Liver (tissue), 9 donors: ENCODE results near the gene USP24. TPM values are rescaled to one million over a fixed set of nuclear protein-coding genes. Genes with fewer than 3 reads are reported as not detected.

ENCODE experiments used
- DNase-seq: peaks from one replicate; pipeline ENCODE4 v3.0.0-alpha.2; 2017; ENCODE audit warnings: low spot score
- H3K27ac ChIP-seq, 2 donors: one replicate each; pipeline ENCODE4 v1.7.0; 2013; ENCODE audit warnings: inconsistent platforms in 2 of 2, low read length in 2 of 2, control low read depth in 1 of 2, low read depth in 1 of 2, mild to moderate bottlenecking in 1 of 2
- H3K27me3 ChIP-seq, 4 donors: one replicate each; pipeline versions ENCODE4 v1.6.1 to v1.7.0; 2013; ENCODE audit warnings: low read length in 3 of 4, inconsistent platforms in 1 of 4, mild to moderate bottlenecking in 1 of 4, moderate library complexity in 1 of 4; ENCODE audit not compliant: control insufficient read depth in 4 of 4, insufficient read depth in 4 of 4
- H3K36me3 ChIP-seq, 4 donors: one replicate each; pipeline versions ENCODE4 v1.6.1 to v1.7.0; 2013; ENCODE audit warnings: low read length in 3 of 4, mild to moderate bottlenecking in 3 of 4, low read depth in 1 of 4, moderate library complexity in 1 of 4; ENCODE audit not compliant: control insufficient read depth in 4 of 4, insufficient read depth in 3 of 4
- H3K4me1 ChIP-seq, 4 donors: one replicate each; pipeline versions ENCODE4 v1.6.1 to v1.7.0; 2013; ENCODE audit warnings: low read length in 3 of 4, mild to moderate bottlenecking in 3 of 4, moderate library complexity in 1 of 4; ENCODE audit not compliant: control insufficient read depth in 4 of 4, insufficient read depth in 4 of 4
- H3K4me3 ChIP-seq, 3 donors: one replicate each; pipeline versions ENCODE4 v1.6.1 to v1.7.0; 2013; ENCODE audit warnings: low read length in 3 of 3, control low read depth in 1 of 3, low read depth in 1 of 3, mild to moderate bottlenecking in 1 of 3
- H3K9ac ChIP-seq, 2 donors: one replicate each; pipeline ENCODE4 v1.7.0; 2013; ENCODE audit warnings: low read length in 2 of 2, mild to moderate bottlenecking in 2 of 2, moderate library complexity in 2 of 2, control low read depth in 1 of 2, low read depth in 1 of 2
- H3K9me3 ChIP-seq, 4 donors: one replicate each; pipeline versions ENCODE4 v1.6.1 to v1.7.0; 2013; ENCODE audit warnings: low read length in 3 of 4; ENCODE audit not compliant: control insufficient read depth in 4 of 4
- EGR1 ChIP-seq, 2 donors: IDR thresholded peaks; 2 replicates each; pipeline ENCODE4 v1.6.1; 2016 to 2018; ENCODE audit warnings: antibody characterized with exemption in 2 of 2, low read depth in 2 of 2
- FOXA1 ChIP-seq: IDR thresholded peaks from 2 replicates; pipeline ENCODE4 v1.6.1; 2016; ENCODE audit warnings: antibody characterized with exemption
- FOXA2 ChIP-seq: IDR thresholded peaks from 2 replicates; pipeline ENCODE4 v1.6.1; 2016; ENCODE audit warnings: antibody characterized with exemption
- HNF4A ChIP-seq, 2 donors: conservative IDR thresholded peaks; 2 replicates each; pipeline ENCODE4 v1.6.1; 2016; ENCODE audit warnings: antibody characterized with exemption in 2 of 2, mild to moderate bottlenecking in 2 of 2
- HNF4G ChIP-seq: IDR thresholded peaks from 2 replicates; pipeline ENCODE4 v1.6.1; 2016; ENCODE audit warnings: antibody characterized with exemption
- JUND ChIP-seq, 2 donors: IDR thresholded peaks; 2 replicates each; pipeline ENCODE4 v1.6.1; 2016; ENCODE audit warnings: antibody characterized with exemption in 2 of 2
- NR2F2 ChIP-seq: IDR thresholded peaks from 2 replicates; pipeline ENCODE4 v1.6.1; 2016; ENCODE audit warnings: antibody characterized with exemption
- RAD21 ChIP-seq, 2 donors: IDR thresholded peaks; 2 replicates each; pipeline ENCODE4 v1.6.1; 2016; ENCODE audit warnings: antibody characterized with exemption in 2 of 2, mild to moderate bottlenecking in 2 of 2
- REST ChIP-seq: IDR thresholded peaks from 2 replicates; pipeline ENCODE4 v1.6.1; 2016; ENCODE audit warnings: antibody characterized with exemption, mild to moderate bottlenecking
- RXRA ChIP-seq, 2 donors: IDR thresholded peaks; 2 replicates each; pipeline ENCODE4 v1.6.1; 2017 to 2018; ENCODE audit warnings: antibody characterized with exemption in 2 of 2, mild to moderate bottlenecking in 1 of 2
- SP1 ChIP-seq: IDR thresholded peaks from 2 replicates; pipeline ENCODE4 v1.6.1; 2018; ENCODE audit warnings: antibody characterized with exemption, mild to moderate bottlenecking
- TAF1 ChIP-seq: conservative IDR thresholded peaks from 2 replicates; pipeline ENCODE4 v1.6.1; 2016; ENCODE audit warnings: antibody characterized with exemption, mild to moderate bottlenecking
- ZBTB33 ChIP-seq: IDR thresholded peaks from 2 replicates; pipeline ENCODE4 v1.6.1; 2016; ENCODE audit warnings: antibody characterized with exemption
- WGBS: extraction: QIAGEN DNeasy Blood & Tissue Kit; methylation state at CpG from one replicate; pipeline ENCODE4 v1.1.7; 2013; 5-methylcytosine and 5-hydroxymethylcytosine counted together
- polyA plus RNA-seq, 2 donors: library from polyadenylated mRNA; stranded (reverse) in 1 of 2; unstranded in 1 of 2; fragments of 200-250 nt in 1 of 2; fragments of >200 nt in 1 of 2; fragmentation: Nextera tagmentation in 1 of 2; extraction: Ambion mirVana in 1 of 2; gene quantifications; one replicate each; pipeline versions ENCODE4 v1.2.1 to v1.2.3, GENCODE V29; 2013 to 2015
- total RNA-seq, 2 donors: library from RNA; depleted of rRNA; stranded (reverse); fragments of >200 nt; gene quantifications; one replicate each; pipeline ENCODE4 v1.2.3, GENCODE V29; 2014
- TF ChIP-seq, protein P1 (sequence below): IDR thresholded peaks from 2 replicates; pipeline ENCODE4 v1.6.1; 2016; ENCODE audit warnings: antibody characterized with exemption
- donor health status: healthy.
- donor health status: healthy.
- donor health status: healthy.
- donor health status: healthy.
- donor health status: healthy.

The USP24 gene
- total and polyA plus RNA-seq, 4 donors = 7.0 to 75.8 (median 20.3) TPM

DNA sequence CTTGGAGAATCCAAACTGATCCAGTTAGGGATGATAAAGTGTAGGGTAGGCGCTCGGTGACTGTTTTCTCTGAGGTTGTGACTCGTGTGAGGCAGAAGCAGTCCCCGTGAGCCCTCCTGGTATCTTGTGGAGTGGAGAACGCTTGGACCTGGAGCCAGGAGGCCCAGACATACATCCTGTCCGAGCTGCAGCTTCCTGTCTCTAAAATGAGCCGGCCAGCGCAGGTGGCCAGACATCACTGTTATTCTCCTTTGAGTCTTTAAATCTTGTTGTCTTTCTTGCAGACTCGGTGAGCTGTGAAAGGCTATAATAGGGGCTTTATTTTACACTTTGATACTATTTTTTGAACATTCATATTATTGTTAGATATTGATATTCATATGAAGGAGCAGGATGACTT, 163.5 kb downstream of the USP24 start (continued):
- TF ChIP-seq REST (no peak), HNF4G (no peak), RXRA (IDR thresholded peaks at IDR 0.05) (no peak), HNF4A (conservative IDR thresholded peaks at IDR 0.05) (no peak)

DNA sequence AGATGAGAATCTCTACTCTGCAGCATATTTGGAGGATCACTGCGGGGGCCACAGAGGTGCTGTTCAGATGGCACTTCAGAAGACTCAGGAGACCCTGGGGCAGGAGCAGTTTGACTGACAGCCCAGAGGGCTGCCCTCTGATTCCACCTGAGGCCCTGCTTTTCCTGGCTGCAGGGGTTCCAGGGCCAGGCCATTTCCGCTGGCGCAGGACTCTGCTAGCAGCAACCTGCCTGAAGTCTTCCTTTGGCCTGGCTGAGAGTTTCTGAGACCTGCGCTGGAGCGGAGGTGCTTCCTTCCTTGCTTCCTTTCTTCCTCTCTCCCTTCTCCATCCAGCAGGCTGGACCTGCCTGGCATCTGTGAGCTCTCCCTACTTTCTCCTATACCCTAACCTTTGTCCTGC, 164.0 kb downstream of the USP24 start:
- 89% methylated on average over 5 of the region's 5 CpGs for WGBS

GRCh38 chr1:55050283-55050682, 164.9 kb downstream of the USP24 start:
- peaks cover 32 to 96% (median 83%) of the 10 kb centered on the region in 4 donors for H3K4me1 ChIP-seq
- peaks cover 0 to 10% (median 6%) of the 10 kb centered on the region in 4 donors for H3K36me3 ChIP-seq
- WGBS = 63% methylated on average over 9 of the region's 9 CpGs
- no peaks in the 10 kb centered on the region for H3K9me3 ChIP-seq
- H3K4me3 ChIP-seq = no peak overlapping the region
- no peak for DNase-seq
- H3K27ac ChIP-seq = no peak overlapping the region
- TF ChIP-seq SP1 = no peak
- TF ChIP-seq RAD21 (IDR thresholded peaks at IDR 0.05) = no peak
- TF ChIP-seq ZBTB33 = no peak
- TF ChIP-seq, protein P1, sequence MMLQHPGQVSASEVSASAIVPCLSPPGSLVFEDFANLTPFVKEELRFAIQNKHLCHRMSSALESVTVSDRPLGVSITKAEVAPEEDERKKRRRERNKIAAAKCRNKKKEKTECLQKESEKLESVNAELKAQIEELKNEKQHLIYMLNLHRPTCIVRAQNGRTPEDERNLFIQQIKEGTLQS = no peak
- no peak for TF ChIP-seq HNF4G
- TF ChIP-seq FOXA1 = no peak
- H3K27me3 ChIP-seq = no peaks in the 10 kb centered on the region
- no peak overlapping the region for H3K9ac ChIP-seq

More for the DNA sequence above, 164.0 kb downstream of the USP24 start:
- Histone ChIP-seq H3K4me3 (no peak overlapping the region), H3K36me3 (peaks cover 0 to 8% (median 6%) of the 10 kb centered on the region in 4 donors), H3K9ac (no peak overlapping the region), H3K4me1 (peaks cover 32 to 94% (median 79%) of the 10 kb centered on the region in 4 donors), H3K9me3 (no peaks in the 10 kb centered on the region), H3K27ac (no peak overlapping the region), H3K27me3 (no peaks in the 10 kb centered on the region)
- no peak for DNase-seq
- TF ChIP-seq NR2F2 = no peak
- TF ChIP-seq, protein P1 = no peak
- TF ChIP-seq FOXA2 = no peak
- TF ChIP-seq TAF1 = no peak
- TF ChIP-seq ZBTB33 = no peak
- no peak for TF ChIP-seq JUND (IDR thresholded peaks at IDR 0.05)
- TF ChIP-seq RAD21 (IDR thresholded peaks at IDR 0.05) = no peak
- TF ChIP-seq EGR1 (IDR thresholded peaks at IDR 0.05; ENCODE audit: low read depth in 2 of 2) = no peak
- no peak for TF ChIP-seq RXRA (IDR thresholded peaks at IDR 0.05)
- no peak for TF ChIP-seq SP1
